Neural progenitor cell (in vitro differentiated cells): ENCODE data around the gene NEU4.

Experiments used
- CTCF ChIP-seq: fragments of 200-600 bp; sonication (generic); IDR thresholded peaks from 2 replicates; pipeline ENCODE4 v1.5.1; 2017; ENCODE audit warnings: antibody characterized with exemption, mild to moderate bottlenecking
- EZH2 ChIP-seq: fragments of 200-600 bp; sonication (generic); IDR thresholded peaks from 2 replicates; pipeline ENCODE4 v1.6.1; 2017; ENCODE audit warnings: antibody characterized with exemption, mild to moderate bottlenecking, moderate library complexity

GRCh38 chr2:241855245-241855887 is 46.4 kb downstream of the NEU4 start:
- TF ChIP-seq EZH2 (no peak), CTCF (no peak)
